ENCODE measurements around the gene NDUFB2.
"Not testable (repeated sequence)": the region's sequence is repeated elsewhere in the genome, so short reads cannot be mapped to it uniquely, and the experiment has no call there.

The NDUFB2 gene

DNA sequence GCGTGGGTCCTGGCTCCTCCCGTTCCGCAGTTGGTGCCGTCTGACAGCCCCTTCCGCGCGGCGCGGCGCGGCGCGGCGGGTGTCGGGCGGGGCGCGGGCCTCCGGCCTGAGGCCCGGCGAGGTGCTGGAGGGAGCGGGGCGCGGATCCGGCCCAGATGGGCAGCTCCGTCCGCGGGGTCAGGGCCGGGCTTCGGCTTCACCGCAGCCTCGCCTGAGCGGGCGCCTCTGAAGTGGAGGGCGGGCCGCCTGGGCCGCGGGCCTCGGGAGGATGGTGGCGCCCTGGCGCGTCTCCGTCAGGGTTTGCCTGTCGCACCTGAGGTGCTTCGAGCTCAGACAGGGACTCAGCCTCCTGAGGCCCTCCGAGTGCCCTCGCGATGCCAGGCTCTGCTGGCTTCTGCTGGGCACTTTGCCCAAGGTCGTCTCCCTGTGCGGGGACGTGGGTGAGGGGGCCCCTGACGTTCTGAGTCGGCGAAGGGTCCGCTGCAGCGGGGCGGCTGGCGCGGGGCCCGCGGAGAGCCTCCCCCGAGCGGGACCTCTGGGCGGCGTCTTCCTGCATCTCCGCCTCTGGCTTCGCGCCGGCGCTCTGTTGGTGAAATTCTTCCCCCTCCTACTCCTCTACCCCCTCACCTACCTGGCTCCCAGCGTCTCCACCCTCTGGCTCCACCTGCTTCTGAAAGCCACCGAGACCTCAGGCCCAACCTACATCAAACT is 23.3 kb upstream of the NDUFB2 start:
- peak in 1 of 2 experiments; percentile 23 for DNase-seq

DNA sequence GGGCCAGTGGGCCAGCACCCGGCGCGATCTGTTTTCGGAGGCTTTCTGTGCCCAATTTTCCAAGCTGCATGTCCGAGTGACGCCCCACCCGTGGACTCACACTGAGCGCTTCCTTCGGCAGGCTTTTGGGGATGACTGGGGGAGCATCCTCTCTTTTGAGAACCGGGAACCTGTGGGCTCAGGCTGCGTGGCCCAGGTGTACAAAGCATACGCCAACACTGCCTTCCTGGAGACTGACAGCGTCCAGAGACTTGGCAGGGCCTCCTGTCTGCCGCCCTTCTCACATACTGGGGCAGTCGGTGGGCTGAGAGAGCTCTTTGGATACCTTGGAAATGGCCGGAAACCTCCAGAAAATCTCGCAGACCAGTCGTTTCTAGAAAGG is 22.7 kb upstream of the NDUFB2 start:
- DNase-seq, result no peak

GRCh38 chr7:140674356-140674800 is 22.1 kb upstream of the NDUFB2 start:
- no peak for DNase-seq

DNA sequence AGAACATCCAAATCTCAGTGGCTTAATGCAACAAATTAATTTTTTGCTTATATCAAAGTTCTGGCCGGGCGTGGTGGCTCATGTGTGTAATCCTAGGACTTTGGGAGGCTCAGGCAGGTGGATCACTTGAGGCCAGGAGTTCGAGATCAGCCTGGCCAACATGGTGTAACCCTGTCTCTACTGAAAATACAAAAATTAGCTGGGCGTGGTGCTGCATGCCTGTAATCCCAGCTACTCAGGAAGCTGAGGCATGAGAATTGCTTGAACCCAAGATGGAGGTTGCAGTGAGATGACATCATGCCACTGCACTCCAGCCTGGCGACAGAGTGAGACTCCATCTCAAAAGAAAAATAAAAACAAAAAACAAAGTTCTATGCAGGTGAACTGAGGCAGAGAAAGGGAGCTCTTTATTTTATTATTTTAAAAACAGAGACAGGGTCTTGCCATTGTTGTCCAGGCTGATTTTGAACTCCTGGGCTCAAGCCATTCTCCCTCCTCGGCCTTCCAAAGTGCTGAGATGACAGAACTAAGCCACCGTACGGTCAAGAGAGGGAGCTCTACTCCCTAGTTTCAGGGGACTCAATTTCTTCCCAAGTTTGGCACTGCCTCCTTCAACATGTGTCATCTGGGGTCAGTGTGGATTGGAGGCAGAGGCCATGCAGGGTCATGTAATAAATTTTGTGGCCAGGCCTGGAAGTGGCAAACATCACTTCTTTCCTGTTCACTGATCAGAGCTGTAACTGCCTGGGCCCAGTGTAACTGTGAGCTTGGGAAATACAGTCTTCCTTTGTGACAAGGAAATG is 21.4 kb upstream of the NDUFB2 start:
- peak in 1 of 2 experiments; percentile 44 for DNase-seq

GRCh38 chr7:140675726-140676125 is 20.8 kb upstream of the NDUFB2 start:
- DNase-seq, result no peak

GRCh38 chr7:140676306-140676705 is 20.2 kb upstream of the NDUFB2 start:
- no peak for DNase-seq

DNA sequence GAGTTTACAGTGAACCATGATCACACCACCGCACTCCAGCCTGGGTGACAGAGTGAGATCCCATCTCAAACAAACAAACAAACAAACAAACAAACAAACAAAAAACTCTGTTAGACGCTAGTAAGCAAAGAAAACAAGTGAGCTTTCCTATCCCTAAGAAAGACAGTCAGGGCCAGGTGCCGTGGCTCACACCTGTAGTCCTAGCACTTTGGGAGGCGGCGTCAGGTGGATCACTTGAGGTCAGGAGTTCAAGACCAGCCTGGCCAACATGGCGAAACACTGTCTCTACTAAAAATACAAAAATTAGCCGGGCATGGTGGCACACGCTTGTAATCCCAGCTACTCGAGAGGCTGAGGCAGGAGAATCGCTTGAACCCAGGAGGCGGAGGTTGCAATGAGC is 19.6 kb upstream of the NDUFB2 start:
- DNase-seq, result not testable (repeated sequence)

DNA sequence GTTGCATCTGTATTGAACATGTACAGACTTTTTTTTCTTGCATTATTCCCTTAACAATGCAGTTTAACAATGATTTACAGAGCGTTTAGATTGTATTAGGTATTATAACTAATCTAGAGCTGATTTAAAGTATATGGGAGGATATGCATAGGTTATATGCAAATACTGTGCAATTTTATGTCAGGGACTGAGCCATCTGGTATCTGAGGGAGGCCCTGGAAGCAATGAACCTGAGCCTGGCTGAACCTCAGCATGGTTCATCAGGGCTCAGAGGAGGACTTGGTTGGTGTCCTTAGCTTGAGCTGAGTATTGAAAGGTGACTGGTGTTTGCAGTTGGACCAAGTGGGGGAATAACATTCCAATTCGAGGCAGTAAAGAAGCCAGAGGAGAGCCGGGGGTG is 19.0 kb upstream of the NDUFB2 start:
- DNase-seq, result no peak

GRCh38 chr7:140678081-140678815 is 18.3 kb upstream of the NDUFB2 start:
- no peak for DNase-seq

DNA sequence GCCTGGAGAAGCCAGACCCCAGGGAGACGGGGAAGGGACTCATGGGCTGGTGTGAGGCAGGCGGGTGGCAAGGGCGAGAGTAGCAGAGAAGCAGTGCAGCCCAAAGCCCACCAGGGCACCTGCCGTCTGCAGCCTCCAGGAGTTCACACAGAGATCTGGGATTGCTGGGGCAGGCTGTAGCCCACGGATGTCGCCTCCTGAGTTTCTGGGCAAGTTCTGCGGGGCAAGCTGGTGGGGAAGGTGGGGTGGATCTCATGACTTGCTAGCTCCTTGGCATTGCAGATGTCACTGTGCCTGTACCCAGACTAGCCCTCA is 17.7 kb upstream of the NDUFB2 start:
- DNase-seq, result no peak

- no peak for DNase-seq
Measured at GRCh38 chr7:140679186-140679585, 17.3 kb upstream of the NDUFB2 start.

DNA sequence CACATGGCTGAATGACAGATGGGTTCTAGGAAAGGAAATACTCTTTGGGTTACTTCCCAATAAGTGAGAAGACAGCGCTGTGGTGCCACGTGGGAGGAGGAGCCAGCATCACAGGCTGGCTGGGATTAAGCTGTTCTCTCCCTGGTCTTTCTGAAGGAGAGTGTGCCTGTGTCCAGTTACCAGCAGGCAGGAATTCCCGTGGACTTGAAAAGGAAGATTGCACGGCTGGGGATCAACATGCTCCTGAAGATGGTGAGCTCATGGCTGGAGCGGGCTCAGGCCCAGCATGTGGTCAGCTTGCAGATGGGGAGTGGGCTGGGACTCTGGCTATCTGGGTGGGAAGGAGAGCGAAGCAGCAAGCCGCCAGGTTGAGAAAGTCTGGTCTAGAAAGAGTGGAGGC is 15.6 kb upstream of the NDUFB2 start:
- DNase-seq, result no peak

DNA sequence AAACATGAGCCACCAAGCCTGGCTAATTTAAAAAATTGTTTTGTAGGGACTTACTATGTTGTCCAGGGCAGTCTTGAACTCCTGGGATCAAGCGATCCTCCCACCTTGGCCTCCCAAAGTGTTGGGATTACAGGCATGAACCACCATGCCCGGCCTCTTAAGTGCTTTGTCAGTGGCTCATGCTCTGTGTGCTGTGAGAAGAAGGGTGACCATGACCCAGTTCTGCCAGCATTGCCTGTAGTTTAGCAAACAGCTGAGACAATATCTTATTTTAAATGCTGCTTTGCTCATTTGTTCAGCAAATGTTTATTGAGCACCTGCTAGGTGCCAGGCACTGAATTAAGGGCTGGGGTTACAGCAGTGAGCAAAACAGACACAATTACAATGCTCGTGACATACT is 14.7 kb upstream of the NDUFB2 start:
- no peak for DNase-seq

- DNase-seq, result no peak
Measured at GRCh38 chr7:140683657-140684056, 12.9 kb upstream of the NDUFB2 start.

DNA sequence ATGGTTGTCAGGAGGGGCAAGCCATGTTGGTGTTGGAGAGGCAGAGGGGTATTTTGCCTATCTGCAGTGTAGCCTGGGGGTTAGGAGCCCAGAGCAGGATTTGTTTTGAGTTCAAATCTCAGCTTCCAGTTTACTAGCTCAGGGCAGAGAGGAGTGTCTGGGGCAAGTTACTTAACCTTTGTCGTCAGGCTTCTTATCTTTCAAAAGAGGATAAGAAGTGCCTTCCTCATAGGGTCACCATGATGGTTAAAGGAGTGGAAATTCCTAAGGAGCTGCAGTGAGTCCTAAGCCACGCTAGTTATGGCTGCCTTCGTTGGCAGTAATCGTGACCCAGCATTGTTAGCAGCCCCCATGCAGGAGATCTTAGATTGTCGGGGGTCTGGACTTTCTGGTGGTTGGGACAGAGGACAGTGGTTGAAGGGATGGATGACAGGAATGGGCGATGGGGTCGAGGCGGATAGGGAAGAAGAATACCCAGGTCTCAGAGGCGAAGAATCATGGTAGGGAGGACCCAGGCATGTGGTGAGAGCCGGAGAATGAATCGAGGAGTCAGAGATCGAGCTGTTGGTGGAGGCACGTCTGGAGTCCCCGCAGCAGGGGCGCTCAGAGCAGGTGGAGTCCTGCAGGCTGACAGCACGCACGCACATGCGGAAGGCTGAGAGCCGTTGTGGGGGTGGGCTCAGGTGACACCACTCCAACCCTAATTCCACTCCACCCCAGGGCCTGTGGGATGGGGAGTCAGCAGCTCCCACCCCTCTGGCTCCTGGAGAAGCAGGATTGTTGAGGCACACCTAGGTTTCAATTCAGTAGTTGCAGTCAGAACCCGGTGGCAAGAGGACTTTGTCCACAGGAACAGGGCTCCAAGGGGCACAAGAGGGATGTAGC is 12.2 kb upstream of the NDUFB2 start:
- no peak for DNase-seq

DNA sequence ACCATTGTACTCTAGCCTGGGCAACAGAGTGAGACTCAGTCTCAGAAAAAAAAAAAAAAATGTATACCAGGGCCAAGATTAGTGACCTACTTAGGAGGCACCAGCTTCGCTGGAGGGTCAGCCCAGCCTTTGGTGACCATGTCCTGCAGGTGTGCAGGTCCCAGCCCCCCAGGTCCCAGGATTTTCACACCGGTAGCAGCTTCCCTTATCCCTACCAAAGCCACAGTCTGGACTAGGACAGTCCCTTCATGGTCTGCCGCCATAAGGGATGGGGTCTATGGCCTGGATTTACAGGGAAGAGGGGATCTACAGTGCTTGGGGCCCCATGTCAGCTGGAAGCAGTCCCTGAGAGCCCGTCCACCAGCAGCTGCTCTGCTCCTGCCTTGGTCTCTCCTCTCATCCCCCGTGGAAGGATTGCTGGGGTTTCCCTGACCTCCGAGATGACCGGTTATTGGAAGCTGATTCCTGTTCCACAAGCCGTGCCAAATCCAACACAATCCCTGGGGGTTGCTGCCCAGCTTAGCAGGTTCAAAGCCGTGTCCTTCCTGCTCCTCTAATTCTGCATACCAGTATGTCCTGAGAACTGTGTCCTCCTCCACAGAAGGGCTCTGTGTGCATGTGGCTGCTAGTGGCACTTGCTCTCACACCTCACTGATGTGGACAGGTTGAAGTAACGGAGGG is 11.0 kb upstream of the NDUFB2 start:
- DNase-seq, result no peak

- no peak for DNase-seq
Measured at GRCh38 chr7:140686921-140687320, 9.6 kb upstream of the NDUFB2 start.

DNA sequence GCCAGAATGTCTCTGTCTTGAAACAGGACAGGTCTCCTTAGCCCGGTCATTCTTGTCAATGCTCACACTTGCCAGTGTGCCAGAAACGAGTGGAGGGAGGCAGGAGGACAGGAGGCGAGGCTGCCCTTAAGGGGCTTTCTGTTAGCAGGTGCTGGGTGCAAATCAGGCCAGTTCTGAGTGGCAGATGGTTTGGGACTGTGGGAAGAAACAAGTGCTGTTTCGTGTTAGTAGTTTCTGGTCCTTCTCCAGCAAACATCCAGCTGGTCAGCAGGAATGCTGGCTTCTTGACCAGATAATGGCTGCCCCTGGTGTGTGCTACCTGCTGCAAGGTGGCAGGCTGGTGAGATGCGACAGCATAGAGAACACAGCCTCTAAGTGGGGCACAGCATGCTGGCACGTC is 8.2 kb upstream of the NDUFB2 start:
- DNase-seq, result no peak

DNA sequence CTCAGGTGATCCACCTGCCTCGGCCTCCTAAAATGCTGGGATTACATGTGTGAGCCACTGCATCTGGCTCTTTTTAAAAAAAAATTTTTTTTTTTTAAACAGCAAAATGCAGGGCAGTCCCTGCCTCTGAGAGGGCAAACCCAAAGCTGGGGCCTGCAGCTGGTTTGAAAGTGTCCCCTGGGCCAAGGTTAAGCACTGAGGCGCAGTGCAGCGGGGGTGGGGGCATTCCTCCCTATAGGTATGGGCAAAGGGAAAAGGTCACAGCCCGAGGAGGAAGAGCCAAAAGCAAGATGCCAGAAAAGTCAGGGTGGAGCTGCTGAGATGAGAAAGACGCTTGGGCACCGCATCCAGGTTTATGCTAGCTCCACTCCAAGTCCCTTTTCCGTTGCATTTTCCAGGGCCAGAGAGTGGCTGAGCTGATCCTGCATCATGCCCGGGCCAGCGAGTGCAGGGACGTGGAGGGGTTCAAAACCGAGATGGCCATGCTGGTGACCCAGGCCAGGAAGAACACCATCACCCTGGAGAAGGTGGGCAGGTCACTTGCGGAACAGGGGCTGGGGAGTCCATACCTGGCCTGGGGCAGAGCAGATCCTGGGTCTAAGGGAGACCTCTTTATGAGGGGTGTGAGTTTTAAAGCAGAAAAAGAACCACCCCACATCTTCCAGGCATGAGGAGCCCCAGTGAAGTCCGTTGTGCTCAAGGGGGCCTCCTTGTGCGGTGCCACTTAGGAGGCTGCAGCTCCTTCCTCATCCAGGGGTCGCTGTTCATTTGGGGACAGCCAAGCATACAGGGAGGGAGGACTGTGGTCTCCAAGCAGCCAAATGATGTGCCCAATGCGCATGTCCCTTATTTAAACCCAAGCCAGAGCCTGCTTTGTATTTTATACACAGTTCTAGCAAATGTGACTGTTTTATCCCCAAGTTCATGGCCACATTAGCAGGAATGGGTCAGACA is 7.0 kb upstream of the NDUFB2 start:
- no peak for DNase-seq

DNA sequence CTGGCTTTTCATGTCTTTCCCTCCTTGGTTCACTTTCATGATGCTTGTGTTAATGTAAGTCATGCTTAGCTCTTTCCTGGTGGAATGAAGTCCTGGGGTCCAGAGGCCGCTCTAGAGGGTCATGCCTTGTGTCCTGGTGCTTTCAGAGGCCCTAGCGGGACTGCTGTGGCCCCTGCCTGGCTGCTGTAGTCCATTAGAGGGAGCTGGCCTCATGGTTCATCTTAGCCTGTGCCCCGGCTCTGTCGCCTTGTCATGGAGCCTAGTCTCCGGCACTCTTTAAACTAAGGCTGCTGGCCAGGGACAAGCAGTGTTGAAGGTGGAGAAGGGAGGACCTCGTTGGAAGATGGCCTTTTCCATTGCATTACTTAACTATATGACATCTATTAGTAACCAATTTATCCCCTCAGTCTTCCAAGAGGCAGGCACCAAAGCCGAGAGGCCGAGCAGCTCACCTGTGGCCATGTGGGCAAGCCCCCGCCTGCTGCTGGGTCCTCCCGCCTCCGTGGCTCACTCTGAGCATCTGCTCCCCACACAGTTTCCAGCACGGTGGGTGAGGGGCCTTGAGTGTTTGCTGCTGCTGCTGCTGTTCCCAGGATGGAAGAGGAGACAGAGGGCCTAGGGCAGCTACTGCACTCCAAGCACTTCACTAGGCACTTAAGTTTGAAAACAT is 5.0 kb upstream of the NDUFB2 start:
- DNase-seq, result no peak
